Amygdala (tissue), 56 donors: ENCODE measurements around the gene LRRC4B.

ENCODE experiments used
- DNase-seq, 56 donors: peaks; one replicate each; lab custom pipeline; 2025; lab: John Stamatoyannopoulos, UW

The LRRC4B gene

DNA sequence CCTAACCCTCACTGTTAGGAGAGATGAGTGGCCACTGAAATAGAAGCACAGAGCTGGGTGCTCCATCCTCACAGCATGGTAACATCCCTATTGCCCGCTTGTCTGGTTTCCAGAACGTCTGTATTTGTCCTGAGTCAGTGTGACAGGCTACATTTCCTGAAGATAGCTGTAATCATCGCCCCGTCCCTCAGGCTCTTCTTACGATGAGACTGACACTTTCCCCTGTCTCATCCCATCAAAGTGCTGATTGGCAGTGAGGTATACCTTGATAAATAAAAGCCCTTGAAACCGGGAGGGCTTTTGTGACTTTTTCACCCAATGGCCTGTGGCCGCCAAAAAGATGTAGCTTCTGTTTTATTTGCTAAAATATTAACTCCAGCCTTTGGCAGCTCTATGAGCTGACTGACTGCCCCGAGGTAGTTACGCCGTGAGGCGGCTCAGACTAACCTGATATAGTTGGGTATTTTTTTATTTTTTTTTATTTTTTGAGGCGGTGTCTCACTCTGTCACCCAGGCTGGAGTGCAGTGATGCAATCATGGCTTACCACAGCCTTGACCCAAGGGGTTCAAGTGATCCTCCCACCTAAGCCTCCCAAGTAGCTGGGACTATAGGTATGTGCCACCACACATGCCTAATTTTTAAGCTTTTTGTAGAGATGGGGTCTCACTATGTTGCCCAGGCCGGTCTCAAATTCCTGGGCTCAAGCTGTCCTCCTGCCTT, 5.7 kb upstream of the LRRC4B start:
- DNase-seq, result no peak

DNA sequence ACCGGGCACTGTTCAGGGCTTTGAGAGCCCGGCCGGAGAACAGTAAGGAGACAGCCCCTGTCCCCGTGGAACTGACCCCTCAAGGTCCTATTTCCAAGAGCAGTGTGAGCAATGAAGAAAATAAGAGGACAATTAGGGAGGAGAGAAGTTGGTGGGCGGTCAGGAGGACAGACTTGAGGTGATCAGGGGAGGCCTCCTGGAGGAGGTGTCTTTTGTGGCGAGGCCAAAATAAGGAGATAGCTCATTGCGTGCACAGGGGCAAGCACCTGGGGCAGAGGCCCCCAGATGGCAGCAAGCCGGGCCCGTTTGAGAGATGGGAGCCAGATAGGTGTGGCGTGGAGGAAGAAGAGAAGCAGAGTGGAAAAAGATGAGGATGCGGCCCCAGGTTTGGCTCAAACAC, 2.8 kb upstream of the LRRC4B start:
- no peak for DNase-seq

DNA sequence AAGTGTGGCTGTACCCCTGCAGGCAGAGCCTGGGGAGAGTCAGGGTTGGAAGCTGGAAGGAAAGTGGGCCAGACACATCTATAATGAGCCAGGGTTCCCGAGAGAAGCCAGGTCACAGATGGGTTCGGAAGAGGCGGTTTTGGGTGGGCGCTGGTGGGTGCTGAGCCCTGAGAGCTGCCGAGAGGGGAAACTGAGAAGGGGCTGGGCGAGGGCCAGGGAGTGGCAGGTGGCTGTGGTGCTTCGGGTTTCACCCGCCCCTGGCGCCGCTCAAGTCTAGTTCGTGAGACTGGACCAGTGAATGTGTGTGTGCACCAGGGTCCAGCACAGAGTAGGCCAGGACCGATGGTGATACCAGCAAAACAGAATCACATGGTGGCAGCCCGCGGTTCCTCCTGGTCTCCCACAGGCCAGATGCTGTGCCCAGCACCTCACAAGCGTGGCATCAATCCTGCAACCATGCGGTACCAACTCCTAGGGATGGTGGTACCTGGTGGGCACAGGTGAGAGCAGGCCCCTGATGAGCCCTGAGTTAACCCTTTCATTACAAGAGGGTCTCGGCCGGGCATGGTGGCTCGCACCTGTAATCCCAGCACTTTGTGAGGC, 1.8 kb upstream of the LRRC4B start:
- DNase-seq, result no peak

DNA sequence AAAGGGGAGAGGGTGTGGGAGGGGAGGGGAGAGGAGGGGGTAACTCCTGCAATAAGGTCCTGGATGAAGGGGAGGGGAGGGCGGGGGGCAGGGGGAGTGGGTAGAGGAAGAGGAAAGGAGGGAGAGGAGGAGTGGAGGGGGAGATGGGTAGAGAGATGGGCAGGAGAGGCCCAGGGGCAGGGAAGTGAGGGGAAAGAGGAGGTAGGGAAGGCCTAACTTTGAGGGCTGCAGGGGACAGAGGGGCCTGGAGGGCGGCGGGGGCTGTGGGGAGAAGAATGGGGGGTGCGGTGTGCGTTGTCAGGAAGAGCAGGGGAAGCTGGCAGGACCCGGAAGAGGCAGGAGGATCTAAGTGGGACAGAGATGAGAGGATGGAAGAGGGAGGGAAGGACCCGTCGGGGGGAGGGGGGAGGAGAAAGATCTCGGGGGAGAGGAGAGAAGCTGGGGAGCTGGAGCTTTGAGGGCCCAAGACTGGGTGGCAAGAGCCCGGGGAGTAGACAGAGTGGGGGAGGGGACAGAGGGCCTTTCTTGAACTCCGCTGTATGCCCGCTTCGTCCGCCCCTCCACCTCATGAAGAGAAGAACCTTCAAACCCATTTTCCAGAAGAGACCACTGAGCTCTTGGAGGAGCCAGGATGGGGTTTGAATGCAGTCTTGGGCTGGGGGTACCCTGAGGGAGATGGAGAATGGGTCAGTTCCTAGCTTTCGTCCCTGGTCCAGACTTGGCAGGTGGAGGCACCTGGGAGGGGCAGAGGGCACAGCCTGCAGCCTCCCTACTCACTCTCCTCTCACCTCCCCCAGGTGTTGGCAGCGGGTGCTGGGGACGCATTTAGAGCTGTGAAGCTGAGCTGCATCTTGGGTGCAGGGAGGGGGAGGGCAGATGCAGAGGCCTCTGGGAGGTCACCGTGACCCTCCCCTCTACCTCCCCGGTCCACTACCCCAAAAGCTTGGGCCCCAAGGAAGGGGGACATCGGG, 778 bp upstream of the LRRC4B start:
- DNase-seq, result no peak

DNA sequence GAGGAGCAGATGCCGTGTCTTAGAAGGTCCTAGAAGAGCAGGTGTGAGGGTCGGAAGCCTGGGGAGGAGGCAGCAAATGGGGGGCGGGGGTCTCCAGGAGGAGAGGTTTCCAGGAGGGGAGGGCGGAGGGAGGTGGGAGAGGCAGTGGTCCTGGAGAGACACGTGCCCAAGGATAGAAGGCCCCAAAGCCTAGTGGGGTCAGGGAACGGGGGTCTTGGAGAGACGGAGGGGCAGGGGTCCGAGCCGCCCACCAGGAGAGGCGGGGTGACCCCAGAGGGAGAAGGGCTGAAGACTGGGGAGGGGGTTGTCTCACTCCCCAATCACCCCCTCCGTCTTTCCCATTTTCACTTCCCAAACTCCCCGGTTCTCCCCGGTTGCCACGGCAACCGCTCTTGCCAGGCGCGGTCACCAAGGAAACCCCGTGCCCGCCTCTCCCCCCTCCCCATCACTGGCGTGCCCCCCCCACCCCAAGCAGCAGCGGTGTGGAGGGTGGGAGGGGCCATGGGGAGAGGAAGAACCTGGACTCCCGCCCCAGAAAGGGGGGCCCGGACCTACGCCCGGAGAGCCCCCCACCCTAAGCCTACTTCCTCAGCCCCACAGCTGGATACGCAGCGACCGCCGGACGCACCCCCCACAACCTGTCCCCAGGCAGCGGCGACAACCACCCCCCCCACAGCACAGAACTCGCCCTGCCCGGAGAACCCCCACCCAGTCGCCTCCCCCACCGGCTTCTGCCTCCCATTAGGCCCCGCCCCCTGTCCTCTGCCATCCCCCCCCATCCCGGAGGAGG, 988 bp downstream of the LRRC4B start:
- DNase-seq, result peak in 42 of 56 donors; percentile 10 to 74 (median 52)

DNA sequence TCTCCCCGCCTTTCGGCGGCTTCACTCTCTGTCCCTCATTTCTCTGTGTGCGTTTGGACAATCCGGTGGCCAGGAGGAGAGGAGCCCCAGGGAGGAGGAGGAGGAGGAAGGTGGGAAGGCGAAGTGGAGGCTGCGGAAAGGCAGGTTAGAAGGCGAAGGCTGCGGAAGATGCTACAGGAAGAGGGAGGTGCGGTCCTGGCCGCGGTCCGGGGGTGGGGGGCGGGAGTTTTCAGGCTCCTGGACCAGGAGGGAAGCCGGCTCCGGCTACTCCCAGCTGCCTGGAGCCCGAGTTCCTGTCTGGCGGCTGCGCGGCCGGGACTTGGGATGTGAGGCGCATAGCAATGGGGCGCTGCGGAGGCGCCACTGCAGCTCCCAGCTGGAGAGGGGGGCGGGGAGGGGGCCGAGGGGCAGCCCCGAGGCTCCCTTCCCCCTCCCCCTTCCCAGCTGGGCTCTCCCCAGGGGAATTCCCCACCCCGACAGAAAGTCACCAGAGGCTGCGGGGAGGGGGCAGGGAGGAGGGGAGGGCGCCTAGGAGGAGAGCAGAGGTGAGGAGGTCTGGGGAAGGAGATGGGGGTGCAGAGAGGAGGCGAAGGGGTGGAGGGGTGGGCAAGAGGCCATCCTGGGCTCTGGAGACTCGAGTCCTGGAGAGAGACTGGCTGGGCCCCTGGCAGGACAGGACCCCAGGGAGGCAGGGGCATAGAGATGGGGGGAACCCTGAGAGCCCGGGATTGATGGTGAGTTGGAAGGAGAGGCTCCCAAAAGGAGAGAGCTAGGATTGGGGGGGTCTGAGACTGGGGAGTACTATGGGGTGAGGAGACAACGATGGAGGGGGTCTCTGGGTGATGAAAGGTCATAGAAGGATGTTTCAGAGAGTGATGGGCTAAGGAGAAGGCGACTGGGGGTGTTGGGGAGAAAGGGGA, 2.0 kb downstream of the LRRC4B start:
- DNase-seq, result peak in 51 of 56 donors; percentile 13 to 86 (median 56)

DNA sequence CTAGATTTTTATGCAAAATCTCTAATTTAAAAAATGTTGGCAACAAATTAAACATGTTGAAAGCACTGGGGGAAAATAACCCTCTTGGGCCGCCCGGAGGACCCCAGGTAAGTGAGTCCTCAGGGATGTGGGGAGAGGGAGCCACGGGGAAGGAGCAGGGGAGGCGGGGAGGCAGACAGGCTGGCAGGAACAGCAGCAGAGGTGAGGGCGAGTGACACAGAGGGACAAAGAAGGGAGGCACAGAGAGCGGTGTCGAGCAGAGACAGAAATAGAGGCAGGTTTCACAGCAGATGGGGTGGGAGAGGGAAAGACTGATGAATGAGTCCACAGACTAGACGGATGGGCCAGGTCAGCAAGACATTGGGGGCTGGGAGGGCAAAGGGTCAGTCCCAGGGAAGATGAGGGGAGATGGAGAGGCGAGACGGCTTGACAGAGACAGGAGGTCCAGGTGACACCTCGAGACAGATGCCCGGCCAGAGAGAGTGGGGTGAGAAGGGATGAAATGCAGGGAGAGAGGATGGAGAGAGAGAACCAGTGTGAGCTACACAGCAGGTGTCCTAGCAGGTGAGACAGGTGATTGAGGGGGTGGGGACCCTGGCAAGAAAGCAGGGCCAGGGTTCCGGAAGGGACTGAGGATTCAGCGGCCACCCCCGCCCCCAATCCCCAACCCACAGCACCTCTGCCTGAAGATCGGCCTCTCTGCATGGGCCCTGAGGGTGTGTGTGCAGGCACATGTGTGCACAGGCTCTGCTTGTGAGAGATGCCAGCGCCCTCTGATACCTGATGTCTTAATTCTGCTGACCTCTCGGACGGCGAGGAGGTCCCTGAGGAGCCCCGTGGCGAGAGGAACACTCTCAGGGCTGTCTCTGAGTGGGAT, 3.8 kb downstream of the LRRC4B start:
- DNase-seq, result no peak

DNA sequence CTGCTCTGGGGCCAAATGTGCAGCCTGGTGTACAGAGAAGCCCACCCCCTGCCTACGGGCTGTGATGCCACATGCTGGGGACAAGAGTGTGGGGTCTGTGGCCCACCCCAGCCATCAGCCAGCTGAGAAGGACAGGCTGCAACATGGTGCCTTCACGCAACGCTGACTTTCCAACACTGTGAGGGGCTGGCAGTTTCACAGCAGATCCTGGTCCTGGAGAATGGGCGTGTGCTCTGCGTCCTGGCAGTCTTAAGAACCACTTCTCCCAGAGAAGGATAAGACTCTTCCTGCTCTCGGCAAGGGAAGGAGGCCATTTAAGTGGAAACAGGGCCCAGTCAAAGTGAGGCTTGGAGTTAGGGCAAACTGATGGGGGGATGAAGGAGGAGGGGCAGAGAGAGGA, 4.6 kb downstream of the LRRC4B start:
- no peak for DNase-seq

DNA sequence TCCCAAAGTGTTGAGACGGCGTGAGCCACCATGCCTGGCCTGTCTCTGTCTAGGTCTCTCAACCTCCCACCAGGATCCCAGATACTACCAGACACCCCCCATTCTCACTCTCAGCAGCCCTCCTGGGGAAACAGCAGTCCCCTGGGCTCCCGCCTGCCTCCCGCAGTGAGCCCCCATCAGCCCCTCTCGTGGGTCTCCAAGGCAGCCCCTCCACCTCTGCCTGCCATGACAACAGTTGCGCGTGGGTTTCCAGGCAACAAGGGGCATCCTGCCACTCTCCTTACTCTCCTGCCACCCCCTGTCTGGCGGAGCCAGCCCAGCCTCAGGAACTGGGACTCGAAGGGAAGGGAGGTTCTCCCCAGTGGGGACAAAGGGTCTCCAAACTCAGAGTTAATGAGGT, 5.2 kb downstream of the LRRC4B start:
- DNase-seq, result no peak

DNA sequence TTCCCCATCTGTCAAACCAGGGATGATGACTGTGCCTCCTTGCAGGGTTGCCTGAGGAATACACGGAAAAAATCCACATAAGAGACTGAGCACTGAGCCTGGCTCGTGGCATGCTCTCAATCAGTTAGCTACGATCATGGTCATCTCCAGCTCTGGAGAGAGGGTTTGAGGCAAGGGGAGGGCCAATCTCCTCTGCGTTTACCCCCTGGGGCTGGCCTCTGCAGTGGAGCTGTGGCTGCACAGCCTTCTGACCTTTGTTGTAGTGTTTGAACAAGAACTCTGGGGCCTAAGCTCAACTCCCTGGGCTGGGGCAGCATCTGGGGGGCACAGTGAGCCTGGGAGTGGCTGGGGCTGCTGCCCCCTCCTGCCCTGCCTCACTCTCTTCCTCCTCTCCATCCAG, 5.9 kb downstream of the LRRC4B start:
- DNase-seq, result no peak

DNA sequence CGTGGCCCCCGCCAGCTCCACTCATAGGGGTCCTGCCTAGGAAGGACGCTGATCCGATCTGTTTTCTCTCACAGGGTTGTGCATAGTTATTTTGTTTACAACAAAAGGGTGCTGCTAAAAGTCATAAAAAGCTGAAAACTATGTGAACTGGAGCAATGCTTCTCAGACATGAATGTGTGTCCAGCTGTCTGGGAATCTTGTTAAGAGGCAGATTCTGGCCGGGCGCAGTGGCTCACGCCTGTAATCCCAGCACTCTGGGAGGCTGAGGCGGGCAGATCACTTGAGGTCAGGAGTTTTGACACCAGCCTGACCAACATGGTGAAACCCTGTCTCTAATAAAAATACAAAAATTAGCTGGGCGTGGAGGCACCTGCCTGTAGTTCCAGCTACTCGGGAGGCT, 8.6 kb downstream of the LRRC4B start:
- no peak for DNase-seq

DNA sequence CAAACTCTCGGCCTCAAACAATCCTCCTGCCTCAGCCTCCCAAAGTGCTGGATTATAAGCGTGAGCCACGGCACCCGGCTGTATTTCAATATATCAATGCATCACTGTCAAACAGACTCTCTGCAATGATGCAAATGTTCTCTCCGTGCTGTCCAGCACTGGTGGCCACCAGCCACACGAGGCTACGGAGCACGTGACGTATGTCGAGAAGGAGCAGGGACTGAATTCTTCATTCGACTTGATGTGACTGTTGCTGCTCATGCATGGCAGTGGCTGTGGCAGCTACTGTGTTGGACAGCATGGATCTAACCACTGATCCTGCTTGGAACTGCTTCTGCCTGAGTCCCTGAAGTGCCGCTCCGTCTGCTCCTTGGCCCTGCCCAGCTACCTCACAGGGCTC, 9.8 kb downstream of the LRRC4B start:
- DNase-seq, result no peak

DNA sequence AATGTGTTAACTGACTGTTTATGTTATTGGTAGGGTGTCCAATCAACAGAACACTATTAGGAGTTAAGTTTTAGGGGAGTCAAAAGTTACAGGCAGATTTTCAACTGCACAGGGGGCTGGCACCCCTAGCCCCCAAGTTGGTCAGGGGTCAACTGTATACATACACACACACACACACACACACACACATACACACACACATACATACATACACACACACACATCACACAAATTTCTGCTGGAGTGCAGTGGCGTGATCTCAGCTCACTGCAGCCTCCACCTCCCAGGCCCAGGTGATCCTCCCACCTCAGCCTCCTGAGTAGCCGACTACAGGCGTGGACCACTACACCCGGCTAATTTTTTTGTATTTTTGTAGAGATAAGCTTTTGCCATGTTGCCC, 10.2 kb downstream of the LRRC4B start:
- DNase-seq, result no peak

DNA sequence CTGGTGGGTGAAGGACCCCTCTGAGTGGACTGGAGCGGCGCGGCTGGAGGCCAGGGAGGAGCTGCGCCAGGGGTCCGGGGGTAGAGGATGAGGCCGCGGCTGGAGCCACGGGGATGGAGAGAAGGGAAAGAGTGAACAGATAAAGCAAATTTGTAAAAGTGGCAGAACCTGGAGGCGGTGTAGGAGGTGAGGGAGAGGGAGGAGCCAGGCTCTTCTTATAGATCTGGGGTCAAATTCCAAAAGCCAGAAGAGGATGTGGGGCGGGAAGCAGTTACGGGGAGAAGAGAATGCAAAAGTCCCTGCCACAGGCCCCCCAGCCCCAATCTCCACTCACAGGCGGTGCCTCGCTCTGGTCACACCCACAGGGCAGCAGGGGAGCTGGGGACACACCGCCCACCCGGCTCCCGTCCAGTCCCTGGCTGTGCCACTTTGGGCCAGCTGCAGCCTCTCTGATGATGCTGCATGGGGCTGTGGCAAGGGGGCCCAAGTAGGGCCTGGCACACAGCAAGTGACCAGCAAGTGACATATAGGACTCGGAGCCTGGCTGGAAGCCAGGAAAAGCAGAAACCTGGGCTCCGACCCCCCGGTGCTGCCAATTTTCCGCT, 11.1 kb downstream of the LRRC4B start:
- no peak for DNase-seq

DNA sequence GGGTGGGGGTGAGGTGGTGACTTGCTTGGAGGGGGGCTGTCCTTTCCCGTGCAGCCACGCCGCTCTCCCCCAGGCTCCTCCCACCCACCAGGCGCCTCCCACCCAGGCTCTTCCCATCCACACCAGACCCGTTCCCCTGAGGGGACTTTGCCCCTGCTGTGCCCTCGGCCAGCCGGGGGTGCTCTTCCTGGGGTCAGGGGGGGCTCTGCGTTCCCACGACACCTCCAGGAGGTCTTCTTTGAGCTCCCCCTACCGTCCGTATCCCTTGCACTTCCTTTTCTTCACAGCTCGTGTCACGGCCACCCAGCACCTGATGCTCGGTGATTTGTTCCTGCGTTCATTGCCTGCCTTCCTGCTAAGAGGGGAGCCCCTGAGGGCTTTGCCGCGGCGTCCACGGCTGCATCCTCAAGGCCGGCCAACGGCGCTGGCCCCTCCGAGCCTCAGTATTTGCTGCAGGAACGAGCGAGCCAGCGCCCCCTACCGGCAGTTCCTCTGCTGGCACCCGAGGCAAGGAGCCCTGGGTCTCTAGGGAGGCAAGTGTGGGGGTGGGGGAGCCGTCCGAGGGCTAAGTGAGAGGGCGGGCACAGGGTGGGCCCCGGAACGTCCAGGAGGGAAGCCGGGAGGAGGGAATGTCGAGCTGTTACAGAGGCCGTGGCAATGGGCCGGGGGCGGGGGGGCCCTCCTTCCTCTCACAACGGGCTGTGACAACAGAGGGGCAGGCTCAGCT, 11.8 kb downstream of the LRRC4B start:
- DNase-seq, result peak in 52 of 56 donors; percentile 27 to 94 (median 68)

DNA sequence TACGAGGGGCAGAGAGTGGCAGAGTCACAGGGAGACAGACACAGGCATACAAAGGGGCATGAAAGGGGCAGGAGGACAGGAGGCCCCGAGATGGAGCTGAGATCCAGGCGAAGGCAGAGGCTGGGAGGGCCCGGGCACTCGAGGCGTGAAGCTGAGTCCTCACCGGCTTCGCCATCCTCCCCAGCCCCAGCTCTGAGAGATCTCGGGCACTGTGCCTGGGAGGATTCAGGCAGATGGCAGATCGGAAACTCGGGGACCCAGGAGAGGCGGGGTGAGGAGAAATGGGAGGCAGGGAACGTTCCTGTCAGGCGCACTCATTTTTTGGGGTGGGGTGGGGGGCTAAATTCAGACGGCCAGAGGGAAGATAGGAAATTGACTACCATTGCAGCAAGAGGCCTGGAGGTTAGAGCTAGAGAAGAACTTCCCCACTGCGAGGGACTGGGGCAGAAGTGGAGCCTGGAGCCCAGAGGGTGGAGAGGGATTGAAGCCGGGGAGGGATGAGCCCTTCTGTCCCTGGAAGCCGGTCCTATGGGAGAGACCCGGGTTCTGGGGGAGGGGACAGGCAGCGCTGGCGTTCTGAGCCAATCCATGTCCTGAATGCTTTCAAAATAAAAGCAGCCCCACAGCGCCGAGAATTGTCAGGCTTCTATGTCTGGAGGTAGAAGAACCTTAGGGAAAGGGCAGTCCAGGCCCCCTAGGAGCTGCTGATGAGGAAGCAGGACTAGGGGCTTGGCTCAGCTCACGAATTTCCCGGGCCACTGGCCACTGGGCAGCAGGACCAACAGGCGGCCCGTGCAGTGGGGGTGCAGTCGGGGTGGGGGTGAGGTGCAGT, 12.6 kb downstream of the LRRC4B start:
- DNase-seq, result peak in 12 of 56 donors; percentile 17 to 51 (median 35)
